Mammary microvascular endothelial cell (primary cell): ENCODE results near the gene BBS1. TPM values are rescaled to one million over a fixed set of nuclear protein-coding genes. Genes with fewer than 3 reads are reported as not detected.

Experiments used
- total RNA-seq: library from RNA; depleted of rRNA; stranded (reverse); fragments of >200 nt; gene quantifications from 2 replicates; pipeline ENCODE4 v1.2.3, GENCODE V29; 2015

BBS1 gene
- 15.7 and 17.3 TPM in 2 replicates for total RNA-seq

GRCh38 chr11:66510271-66510989, at the start of gene BBS1:
Gene BBS1, plus strand, starts transcription at chr11:66510635. Its CDS starts 25 bp downstream, at chr11:66510660.

GRCh38 chr11:66466225-66467033, 44.0 kb upstream of the BBS1 start, which contains the start of gene PELI3:
Gene PELI3, plus strand, starts transcription at chr11:66466905. Its CDS starts 1,224 bp downstream, at chr11:66468129.

GRCh38 chr11:66480117-66480938, 30.1 kb upstream of the BBS1 start, which contains the start of gene DPP3:
Gene DPP3, plus strand, starts transcription at chr11:66480434. Its CDS starts 1,767 bp downstream, at chr11:66482201.

GRCh38 chr11:66545701-66546367, 35.4 kb downstream of the BBS1 start, which contains the start of gene ZDHHC24:
Gene ZDHHC24, minus strand, starts transcription at chr11:66546048. Its CDS starts 45 bp downstream, at chr11:66546003.

GRCh38 chr11:66546368-66546965, 36.0 kb downstream of the BBS1 start, which contains the start of gene ACTN3:
Gene ACTN3, plus strand, starts transcription at chr11:66546903. Its CDS starts 35 bp downstream, at chr11:66546938.

GRCh38 chr11:66568124-66568916, 57.9 kb downstream of the BBS1 start, which contains the start of gene CTSF:
Gene CTSF, minus strand, starts transcription at chr11:66568606. Its CDS starts 120 bp downstream, at chr11:66568486.

Other genes with a start within 250 kb of the BBS1 start
- gene RAB1B, start 242.0 kb upstream of the BBS1 start, total RNA-seq: 170 and 183 TPM in 2 replicates
- gene CNIH2, start 232.5 kb upstream of the BBS1 start, total RNA-seq: not detected in 2 replicates
- gene YIF1A, start 221.5 kb upstream of the BBS1 start, total RNA-seq: 108 and 132 TPM in 2 replicates
- gene TMEM151A, start 218.7 kb upstream of the BBS1 start, total RNA-seq: under 0.01 TPM in 1 of 2 replicates, not detected in the other
- gene CD248, start 193.6 kb upstream of the BBS1 start, total RNA-seq: 0.07 and 0.25 TPM in 2 replicates
- gene RIN1, start 174.2 kb upstream of the BBS1 start, total RNA-seq: 11.2 and 17.5 TPM in 2 replicates
- 88.5 and 93.7 TPM in 2 replicates for gene BRMS1, start 165.5 kb upstream of the BBS1 start, total RNA-seq
- gene B4GAT1, start 163.0 kb upstream of the BBS1 start, total RNA-seq: 23.2 and 23.9 TPM in 2 replicates
- 0.13 and 0.30 TPM in 2 replicates for gene SLC29A2, start 138.9 kb upstream of the BBS1 start, total RNA-seq
- gene NPAS4, start 89.6 kb upstream of the BBS1 start, total RNA-seq: not detected in 2 replicates
- gene MRPL11, start 71.8 kb upstream of the BBS1 start, total RNA-seq: 88.5 and 94.8 TPM in 2 replicates
- 3.9 and 6.1 TPM in 2 replicates for gene PELI3, start 43.7 kb upstream of the BBS1 start, total RNA-seq
- gene DPP3, start 30.2 kb upstream of the BBS1 start, total RNA-seq: 78.1 and 88.9 TPM in 2 replicates
- 21.1 and 25.0 TPM in 2 replicates for gene ZDHHC24, start 35.4 kb downstream of the BBS1 start, total RNA-seq
- gene ACTN3, start 36.3 kb downstream of the BBS1 start, total RNA-seq: not detected in 2 replicates
- gene CTSF, start 58.0 kb downstream of the BBS1 start, total RNA-seq: 7.4 and 8.3 TPM in 2 replicates
- gene CCDC87, start 82.4 kb downstream of the BBS1 start, total RNA-seq: 0.05 TPM in 1 of 2 replicates, not detected in the other
- 14.0 and 23.7 TPM in 2 replicates for gene CCS, start 82.5 kb downstream of the BBS1 start, total RNA-seq
- gene RBM14, start 106.0 kb downstream of the BBS1 start, total RNA-seq: 48.3 and 55.6 TPM in 2 replicates
- gene RBM4, start 128.1 kb downstream of the BBS1 start, total RNA-seq: 101 and 107 TPM in 2 replicates
- 10.9 and 15.3 TPM in 2 replicates for gene RBM4B, start 167.3 kb downstream of the BBS1 start, total RNA-seq
- 6.3 and 21.5 TPM in 2 replicates for gene SPTBN2, start 218.6 kb downstream of the BBS1 start, total RNA-seq